ENCODE results near the gene MRPL36.
"Not testable (repeated sequence)": the region's sequence is repeated elsewhere in the genome, so short reads cannot be mapped to it uniquely, and the experiment has no call there.

The MRPL36 gene

DNA sequence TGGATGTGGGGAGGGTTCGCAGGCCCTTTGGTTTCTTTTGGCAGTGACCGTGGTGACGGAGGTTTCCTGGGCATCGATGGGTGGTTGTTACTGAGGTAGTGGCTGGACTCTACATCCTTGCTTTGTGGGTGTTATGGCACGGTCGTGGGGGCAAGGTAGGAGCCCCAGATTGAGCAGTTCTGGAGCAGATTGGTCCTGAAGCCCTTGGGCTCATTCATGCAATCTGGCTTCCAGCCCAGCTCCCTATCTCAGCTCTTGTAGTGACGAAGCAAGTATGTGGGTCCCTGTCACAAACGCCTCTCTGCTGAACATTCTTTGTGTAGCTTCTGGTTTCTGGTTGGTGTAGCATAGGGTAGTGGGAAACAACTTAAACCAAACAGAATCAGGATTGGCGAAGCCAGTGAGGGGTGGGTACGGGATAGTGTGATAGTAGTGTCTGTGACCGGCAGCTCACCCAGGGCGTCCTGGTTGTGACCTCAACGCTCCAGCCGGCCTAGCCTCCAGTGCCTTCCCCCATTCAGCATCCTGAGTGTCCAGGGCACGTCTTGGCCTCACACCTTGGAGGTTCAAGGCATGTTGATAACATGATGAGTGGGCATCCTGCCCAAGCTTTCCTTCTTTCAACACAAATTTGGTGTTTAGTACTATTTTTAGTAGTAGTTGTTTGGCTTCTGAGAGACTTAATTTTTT, 4.5 kb upstream of the MRPL36 start:
- no peak overlapping the region for H3K27ac ChIP-seq
- DNase-seq (ENCODE audit: low spot score) = no peak
- TF ChIP-seq, protein P1, sequence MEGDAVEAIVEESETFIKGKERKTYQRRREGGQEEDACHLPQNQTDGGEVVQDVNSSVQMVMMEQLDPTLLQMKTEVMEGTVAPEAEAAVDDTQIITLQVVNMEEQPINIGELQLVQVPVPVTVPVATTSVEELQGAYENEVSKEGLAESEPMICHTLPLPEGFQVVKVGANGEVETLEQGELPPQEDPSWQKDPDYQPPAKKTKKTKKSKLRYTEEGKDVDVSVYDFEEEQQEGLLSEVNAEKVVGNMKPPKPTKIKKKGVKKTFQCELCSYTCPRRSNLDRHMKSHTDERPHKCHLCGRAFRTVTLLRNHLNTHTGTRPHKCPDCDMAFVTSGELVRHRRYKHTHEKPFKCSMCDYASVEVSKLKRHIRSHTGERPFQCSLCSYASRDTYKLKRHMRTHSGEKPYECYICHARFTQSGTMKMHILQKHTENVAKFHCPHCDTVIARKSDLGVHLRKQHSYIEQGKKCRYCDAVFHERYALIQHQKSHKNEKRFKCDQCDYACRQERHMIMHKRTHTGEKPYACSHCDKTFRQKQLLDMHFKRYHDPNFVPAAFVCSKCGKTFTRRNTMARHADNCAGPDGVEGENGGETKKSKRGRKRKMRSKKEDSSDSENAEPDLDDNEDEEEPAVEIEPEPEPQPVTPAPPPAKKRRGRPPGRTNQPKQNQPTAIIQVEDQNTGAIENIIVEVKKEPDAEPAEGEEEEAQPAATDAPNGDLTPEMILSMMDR (IDR thresholded peaks at IDR 0.05) = no peak

DNA sequence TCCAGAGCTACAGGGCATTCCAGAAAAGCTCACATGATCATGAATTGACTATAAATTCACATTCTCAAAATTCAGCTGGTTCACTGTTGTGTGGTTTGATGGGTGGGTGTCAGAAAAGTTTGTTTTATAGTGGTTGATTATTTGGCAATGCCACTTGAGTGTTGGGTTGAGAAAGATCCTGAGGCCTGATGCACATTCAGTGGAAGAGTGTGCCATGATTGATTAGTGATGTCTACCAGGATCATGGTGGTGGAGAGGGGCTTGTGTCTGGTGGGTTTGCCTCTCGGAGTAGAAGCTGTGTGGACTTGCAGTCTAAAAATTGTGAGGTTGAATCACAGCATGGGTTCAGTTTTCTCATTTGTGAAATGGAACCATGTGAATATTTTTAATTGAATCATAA, 3.6 kb upstream of the MRPL36 start:
- H3K4me3 ChIP-seq = no peak overlapping the region
- H3K27ac ChIP-seq = no peak overlapping the region
- DNase-seq (ENCODE audit: low spot score) = no peak
- TF ChIP-seq, protein P1 (IDR thresholded peaks at IDR 0.05) = no peak

More for the DNA sequence above, 4.5 kb upstream of the MRPL36 start:
- H3K4me3 ChIP-seq = no peak overlapping the region

DNA sequence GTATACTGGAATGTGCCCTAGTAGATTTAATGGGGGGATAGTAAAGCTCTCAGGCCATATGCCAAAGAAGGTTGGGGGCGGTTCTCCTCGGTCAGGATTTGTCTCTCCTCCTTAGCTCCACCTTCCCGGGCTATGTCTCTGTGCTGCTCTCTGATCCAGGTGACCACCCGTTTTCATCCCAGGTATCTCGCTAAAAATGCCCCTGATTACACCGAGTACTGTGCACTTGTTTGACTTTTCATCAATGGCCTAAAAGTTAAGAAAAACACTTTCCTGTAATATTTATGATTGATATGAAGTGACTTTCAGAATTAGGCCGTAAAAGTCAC, 2.3 kb upstream of the MRPL36 start:
- peak overlapping the region; percentile 68 to 88 for H3K27ac ChIP-seq
- peak; percentile 60 for DNase-seq (ENCODE audit: low spot score)

DNA sequence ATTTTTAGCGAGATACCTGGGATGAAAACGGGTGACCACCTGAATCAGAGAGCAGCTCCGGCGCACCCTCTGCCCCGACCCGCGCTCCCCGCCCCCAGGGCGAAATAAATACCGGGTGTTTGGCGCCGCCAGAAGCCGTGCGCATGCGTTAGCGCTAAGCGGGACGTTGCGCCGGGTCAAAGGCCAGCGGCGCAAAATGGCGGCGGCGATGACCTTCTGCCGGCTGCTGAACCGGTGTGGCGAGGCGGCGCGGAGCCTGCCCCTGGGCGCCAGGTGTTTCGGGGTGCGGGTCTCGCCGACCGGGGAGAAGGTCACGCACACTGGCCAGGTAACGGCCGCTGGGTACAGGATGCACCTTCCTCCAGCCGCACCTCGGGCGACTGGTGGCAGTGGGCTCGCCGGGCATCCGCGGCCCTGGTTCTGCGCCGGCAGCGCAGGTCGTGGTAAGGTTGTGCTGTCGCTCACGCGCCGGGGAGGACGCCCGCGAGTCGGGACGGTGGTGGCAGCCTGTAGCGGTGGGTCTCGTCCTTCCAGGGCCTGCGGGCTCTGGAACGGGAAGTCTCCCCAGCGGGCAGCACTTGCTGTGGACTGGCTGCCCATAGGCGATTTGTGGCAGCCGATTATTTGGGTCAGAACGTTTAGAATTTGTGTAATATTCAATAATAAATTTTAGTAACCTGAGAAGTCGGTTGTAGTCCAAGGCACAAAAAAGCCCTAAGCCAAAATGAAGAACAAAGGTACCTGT, 1.8 kb upstream of the MRPL36 start, which contains the start of gene NDUFS6:
TSS of gene NDUFS6 (plus strand) at position 186 of the 745 bp plus-strand sequence. CDS start at position 197, 11 bp downstream.
- TF ChIP-seq, protein P1 (IDR thresholded peaks at IDR 0.05) = no peak
- peak within 1 kb of the TSS; percentile 91 for H3K4me3 ChIP-seq
- peak within 1 kb of the TSS; percentile 68 to 88 for H3K27ac ChIP-seq
- DNase-seq (ENCODE audit: low spot score) = peak; percentile 78

More for the DNA sequence above, 2.3 kb upstream of the MRPL36 start:
- H3K4me3 ChIP-seq = peak overlapping the region; percentile 91
- TF ChIP-seq, protein P1 (IDR thresholded peaks at IDR 0.05) = no peak

DNA sequence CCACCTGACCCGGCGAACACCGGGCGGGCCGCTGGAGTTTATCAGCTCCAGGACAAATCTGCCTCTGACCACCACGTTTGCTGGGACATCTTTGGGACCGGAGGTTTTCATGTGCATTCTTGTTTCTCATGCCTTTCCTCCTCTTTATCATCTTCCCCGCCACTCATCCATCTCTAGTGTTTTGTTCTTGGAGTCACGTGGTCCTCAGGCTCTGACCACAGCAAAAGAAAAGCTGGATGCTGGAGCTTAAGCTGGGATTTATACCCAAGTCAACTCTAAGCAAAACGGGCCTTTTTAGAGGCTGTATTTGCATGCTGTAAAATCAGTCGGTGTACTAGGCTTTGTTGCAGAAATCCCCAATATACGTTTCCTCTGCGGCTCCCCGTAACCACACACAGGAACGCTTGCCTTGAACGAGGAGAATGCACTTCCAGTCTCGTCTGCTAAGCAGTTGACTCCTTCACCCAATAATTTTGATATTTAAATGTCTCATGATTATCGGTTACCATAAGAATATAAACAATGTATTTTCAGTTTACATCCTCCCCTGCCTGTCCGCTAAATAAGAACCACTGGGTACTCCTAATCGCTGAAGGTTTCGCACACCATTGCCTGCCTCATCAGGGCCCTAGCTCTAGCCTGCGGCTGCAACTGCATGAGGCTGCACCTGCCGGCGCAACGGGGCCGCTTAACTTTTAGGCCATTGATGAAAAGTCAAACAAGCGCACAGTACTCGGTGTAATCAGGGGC, 1.0 kb upstream of the MRPL36 start:
- TF ChIP-seq, protein P1 (IDR thresholded peaks at IDR 0.05) = no peak
- DNase-seq (ENCODE audit: low spot score) = peak; percentile 70
- peak overlapping the region; percentile 68 to 88 for H3K27ac ChIP-seq
- H3K4me3 ChIP-seq = peak overlapping the region; percentile 91

DNA sequence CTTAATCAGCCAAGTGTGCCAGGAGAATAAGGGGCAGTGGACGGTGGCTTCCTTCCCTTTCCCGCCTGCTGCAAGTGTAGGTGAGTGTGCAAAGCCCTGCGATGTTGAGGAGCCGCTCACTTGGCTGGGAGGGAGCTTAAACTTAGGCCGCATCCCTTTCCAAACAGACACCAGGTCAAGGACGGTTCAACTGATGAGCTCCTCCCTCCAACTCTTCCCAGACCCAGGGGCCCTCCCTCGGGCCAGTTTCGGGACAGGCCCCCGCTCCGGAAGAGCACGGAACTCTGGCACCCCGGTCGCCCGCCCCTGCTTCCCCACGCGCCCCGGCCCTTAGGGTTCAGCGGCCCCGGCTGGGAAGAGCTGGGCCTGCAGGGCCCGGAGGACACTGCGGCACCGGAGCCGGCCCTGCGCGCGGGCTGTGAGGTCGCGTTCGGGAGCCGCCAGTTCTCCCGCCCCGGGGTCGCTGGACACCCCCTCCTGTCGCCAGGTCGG, 481 bp downstream of the MRPL36 start:
- Histone ChIP-seq H3K4me3 (peak overlapping the region; percentile 91), H3K27ac (peak overlapping the region; percentile 25 to 88)
- TF ChIP-seq, protein P1 (IDR thresholded peaks at IDR 0.05) = no peak
- DNase-seq (ENCODE audit: low spot score) = no peak

DNA sequence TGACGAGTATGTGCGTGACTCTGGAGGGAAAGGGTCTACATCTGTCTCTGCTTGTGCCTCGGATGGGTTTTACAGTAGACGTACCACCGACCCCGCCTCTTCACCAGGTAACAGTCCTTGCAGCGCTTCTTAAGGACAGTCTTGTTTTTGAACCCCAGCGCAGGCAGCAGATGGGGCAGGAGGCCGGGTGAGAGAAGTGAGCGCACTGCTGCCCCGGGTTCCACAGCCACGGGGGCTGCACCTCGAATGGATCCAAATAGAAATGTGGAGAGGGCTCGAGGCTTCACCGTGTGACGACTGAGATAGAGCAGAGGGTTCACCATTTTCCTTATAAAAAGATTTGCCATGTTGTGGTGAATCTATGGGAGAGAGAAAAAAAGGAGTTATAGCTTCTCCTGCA, 1.0 kb downstream of the MRPL36 start:
- H3K4me3 ChIP-seq = peak overlapping the region; percentile 91
- not testable (repeated sequence) for H3K27ac ChIP-seq; DNase-seq (ENCODE audit: low spot score)

Data from coronary artery (tissue), 2 donors.